BLaER1 treated with 17β-estradiol and CSF1 and Interleukin-3, amounts not matched to agents 10 nM and 100 nM (cell line): ENCODE measurements around the gene BACH2.
"Not testable (repeated sequence)": the region's sequence is repeated elsewhere in the genome, so short reads cannot be mapped to it uniquely, and the experiment has no call there.

ENCODE experiments used
- H3K27ac ChIP-seq, 11 experiments: shearing (Covaris generic); formaldehyde crosslinking; 2 replicates each; pipeline ENCODE4 v1.8.1; 2022
- H3K27me3 ChIP-seq, 11 experiments: shearing (Covaris generic); formaldehyde crosslinking; 2 replicates each; pipeline ENCODE4 v1.8.1; 2022
- H3K36me3 ChIP-seq, 11 experiments: shearing (Covaris generic); formaldehyde crosslinking; 2 replicates each; pipeline ENCODE4 v1.8.1; 2022
- H3K4me1 ChIP-seq, 10 experiments: shearing (Covaris generic); formaldehyde crosslinking; 2 replicates each; pipeline ENCODE4 v1.8.1; 2022
- H3K4me2 ChIP-seq, 11 experiments: shearing (Covaris generic); formaldehyde crosslinking; 2 replicates each; pipeline ENCODE4 v1.8.1; 2022
- H3K4me3 ChIP-seq, 10 experiments: shearing (Covaris generic); formaldehyde crosslinking; 2 replicates each; pipeline ENCODE4 v1.8.1; 2022
- H3K9ac ChIP-seq, 11 experiments: shearing (Covaris generic); formaldehyde crosslinking; 2 replicates each; pipeline ENCODE4 v1.8.1; 2022
- H3K9me3 ChIP-seq, 11 experiments: shearing (Covaris generic); formaldehyde crosslinking; replicated peaks in 1 of 11; 2 replicates each; pipeline ENCODE4 v1.8.1; 2022
- H4K20me1 ChIP-seq, 11 experiments: shearing (Covaris generic); formaldehyde crosslinking; 2 replicates each; pipeline ENCODE4 v1.8.1; 2022
- Cebpa-rat ChIP-seq, 11 experiments: shearing (Covaris generic); IDR thresholded peaks; 2 replicates each; pipeline ENCODE4 v1.8.1; 2022

BACH2 gene

GRCh38 chr6:90118069-90118468, 178.6 kb downstream of the BACH2 start:
- Histone ChIP-seq H3K36me3 (peaks cover 0 to 30% (median 0%) of the 10 kb centered on the region in 11 experiments; a peak in 6 of 22 replicates), H3K4me2 (no peak overlapping the region), H3K27ac (no peak overlapping the region), H3K4me1 (peaks cover 0 to 17% (median 13%) of the 10 kb centered on the region in 10 experiments; a peak in 14 of 20 replicates), H4K20me1 (peaks cover 0 to 18% (median 0%) of the 10 kb centered on the region in 11 experiments; a peak in 1 of 22 replicates), H3K9me3 (peaks cover 19 to 45% (median 35%) of the 10 kb centered on the region in 11 experiments), H3K27me3 (no peaks in the 10 kb centered on the region), H3K4me3 (no peak overlapping the region), H3K9ac (no peak overlapping the region)
- no peak for TF ChIP-seq Cebpa-rat (IDR thresholded peaks at IDR 0.05)

- not testable (repeated sequence) for H3K9ac ChIP-seq, H3K27ac ChIP-seq, H3K27me3 ChIP-seq, H3K4me3 ChIP-seq, H3K4me2 ChIP-seq, H3K4me1 ChIP-seq
- peaks cover 0 to 25% (median 0%) of the 10 kb centered on the region in 11 experiments; a peak in 2 of 22 replicates for H4K20me1 ChIP-seq
- peaks cover 22 to 50% (median 39%) of the 10 kb centered on the region in 11 experiments for H3K9me3 ChIP-seq
- peaks cover 0 to 30% (median 0%) of the 10 kb centered on the region in 11 experiments; a peak in 6 of 22 replicates for H3K36me3 ChIP-seq
Observed at GRCh38 chr6:90116126-90116525, 180.5 kb downstream of the BACH2 start.

- peaks cover 0 to 34% (median 0%) of the 10 kb centered on the region in 11 experiments; a peak in 2 of 22 replicates for H4K20me1 ChIP-seq
- no peak overlapping the region for H3K9ac ChIP-seq
- peaks cover 0 to 23% (median 0%) of the 10 kb centered on the region in 11 experiments; a peak in 5 of 22 replicates for H3K36me3 ChIP-seq
- H3K4me1 ChIP-seq, result peaks cover 0 to 10% (median 1%) of the 10 kb centered on the region in 10 experiments; a peak in 9 of 20 replicates
- no peak overlapping the region for H3K4me2 ChIP-seq
- peaks cover 22 to 50% (median 39%) of the 10 kb centered on the region in 11 experiments for H3K9me3 ChIP-seq
- H3K27ac ChIP-seq, result no peak overlapping the region
- H3K4me3 ChIP-seq, result no peak overlapping the region
- TF ChIP-seq Cebpa-rat (IDR thresholded peaks at IDR 0.05), result no peak
- no peaks in the 10 kb centered on the region for H3K27me3 ChIP-seq
Observed at GRCh38 chr6:90113389-90113788, 183.3 kb downstream of the BACH2 start.

GRCh38 chr6:90111387-90111786, 185.3 kb downstream of the BACH2 start:
- H4K20me1 ChIP-seq, result peaks cover 0 to 38% (median 0%) of the 10 kb centered on the region in 11 experiments; a peak in 2 of 22 replicates

GRCh38 chr6:90110971-90111370, 185.7 kb downstream of the BACH2 start:
- Histone ChIP-seq H4K20me1 (peaks cover 0 to 38% (median 0%) of the 10 kb centered on the region in 11 experiments; a peak in 2 of 22 replicates), H3K9me3 (peaks cover 22 to 36% (median 28%) of the 10 kb centered on the region in 11 experiments), H3K4me1 (peaks cover 0 to 34% (median 19%) of the 10 kb centered on the region in 10 experiments; a peak in 12 of 20 replicates), H3K27ac (no peak overlapping the region), H3K4me2 (no peak overlapping the region), H3K9ac (no peak overlapping the region), H3K36me3 (peaks cover 0 to 8% (median 0%) of the 10 kb centered on the region in 11 experiments; a peak in 2 of 22 replicates), H3K4me3 (no peak overlapping the region), H3K27me3 (no peaks in the 10 kb centered on the region)
- TF ChIP-seq Cebpa-rat (IDR thresholded peaks at IDR 0.05), result no peak

More at GRCh38 chr6:90111387-90111786, 185.3 kb downstream of the BACH2 start:
- Histone ChIP-seq H3K27ac (no peak overlapping the region), H3K9me3 (peaks cover 22 to 39% (median 31%) of the 10 kb centered on the region in 11 experiments), H3K4me3 (no peak overlapping the region), H3K9ac (no peak overlapping the region), H3K4me1 (peaks cover 0 to 30% (median 15%) of the 10 kb centered on the region in 10 experiments; a peak in 11 of 20 replicates), H3K4me2 (no peak overlapping the region), H3K36me3 (peaks cover 0 to 12% (median 0%) of the 10 kb centered on the region in 11 experiments; a peak in 2 of 22 replicates), H3K27me3 (no peaks in the 10 kb centered on the region)
- TF ChIP-seq Cebpa-rat (IDR thresholded peaks at IDR 0.05), result no peak

GRCh38 chr6:90109141-90109540, 187.5 kb downstream of the BACH2 start:
- Histone ChIP-seq H3K4me3 (no peak overlapping the region), H3K27me3 (no peaks in the 10 kb centered on the region), H3K4me1 (peaks cover 0 to 53% (median 32%) of the 10 kb centered on the region in 10 experiments; a peak in 13 of 20 replicates), H4K20me1 (peaks cover 0 to 41% (median 0%) of the 10 kb centered on the region in 11 experiments; a peak in 2 of 22 replicates), H3K4me2 (peak overlapping the region in 4 of 11 experiments; percentile 9 to 33 (median 22); a peak in 4 of 22 replicates), H3K27ac (no peak overlapping the region), H3K9ac (no peak overlapping the region), H3K9me3 (peaks cover 9 to 20% (median 13%) of the 10 kb centered on the region in 11 experiments; a peak in 21 of 22 replicates), H3K36me3 (peaks cover 0 to 16% (median 0%) of the 10 kb centered on the region in 11 experiments; a peak in 4 of 22 replicates)
- TF ChIP-seq Cebpa-rat (IDR thresholded peaks at IDR 0.05), result no peak

- no peak for TF ChIP-seq Cebpa-rat (IDR thresholded peaks at IDR 0.05)
- H4K20me1 ChIP-seq, result peaks cover 0 to 31% (median 0%) of the 10 kb centered on the region in 11 experiments; a peak in 2 of 22 replicates
- peaks cover 0 to 7% (median 0%) of the 10 kb centered on the region in 11 experiments; a peak in 5 of 22 replicates for H3K9me3 ChIP-seq
- H3K9ac ChIP-seq, result no peak overlapping the region
- peaks cover 0 to 64% (median 32%) of the 10 kb centered on the region in 10 experiments; a peak in 13 of 20 replicates for H3K4me1 ChIP-seq
- peaks cover 0 to 23% (median 0%) of the 10 kb centered on the region in 11 experiments; a peak in 4 of 22 replicates for H3K36me3 ChIP-seq
- no peaks in the 10 kb centered on the region for H3K27me3 ChIP-seq
- peak overlapping the region in 4 of 11 experiments; percentile 17 to 71 (median 38); a peak in 6 of 22 replicates for H3K27ac ChIP-seq
- no peak overlapping the region for H3K4me3 ChIP-seq
- H3K4me2 ChIP-seq, result peak overlapping the region in 4 of 11 experiments; percentile 19 to 64 (median 28); a peak in 6 of 22 replicates
Observed at GRCh38 chr6:90107771-90108282, 188.8 kb downstream of the BACH2 start.

GRCh38 chr6:90107371-90107770, 189.3 kb downstream of the BACH2 start:
- H3K9ac ChIP-seq, result no peak overlapping the region
- TF ChIP-seq Cebpa-rat (IDR thresholded peaks at IDR 0.05), result no peak
- no peaks in the 10 kb centered on the region for H3K27me3 ChIP-seq
- H3K27ac ChIP-seq, result peak overlapping the region in 4 of 11 experiments; percentile 17 to 71 (median 64); a peak in 6 of 22 replicates
- peaks cover 0 to 65% (median 32%) of the 10 kb centered on the region in 10 experiments; a peak in 13 of 20 replicates for H3K4me1 ChIP-seq
- no peak overlapping the region for H3K4me3 ChIP-seq
- H4K20me1 ChIP-seq, result peaks cover 0 to 28% (median 0%) of the 10 kb centered on the region in 11 experiments; a peak in 2 of 22 replicates
- H3K9me3 ChIP-seq, result peaks cover 0 to 3% (median 0%) of the 10 kb centered on the region in 11 experiments; a peak in 1 of 22 replicates
- H3K4me2 ChIP-seq, result peak overlapping the region in 4 of 11 experiments; percentile 19 to 64 (median 28); a peak in 4 of 22 replicates
- peaks cover 0 to 23% (median 0%) of the 10 kb centered on the region in 11 experiments; a peak in 4 of 22 replicates for H3K36me3 ChIP-seq

GRCh38 chr6:90106449-90106848, 190.2 kb downstream of the BACH2 start:
- H3K27me3 ChIP-seq, result no peaks in the 10 kb centered on the region
- H4K20me1 ChIP-seq, result peaks cover 0 to 20% (median 0%) of the 10 kb centered on the region in 11 experiments; a peak in 2 of 22 replicates
- H3K9ac ChIP-seq, result no peak overlapping the region
- H3K4me3 ChIP-seq, result no peak overlapping the region
- H3K36me3 ChIP-seq, result peaks cover 0 to 23% (median 0%) of the 10 kb centered on the region in 11 experiments; a peak in 4 of 22 replicates
- no peak for TF ChIP-seq Cebpa-rat (IDR thresholded peaks at IDR 0.05)
- peak overlapping the region in 7 of 11 experiments; percentile 34 to 64 (median 53); a peak in 9 of 22 replicates for H3K4me2 ChIP-seq
- peak overlapping the region in 6 of 11 experiments; percentile 15 to 71 (median 60); a peak in 10 of 22 replicates for H3K27ac ChIP-seq
- H3K9me3 ChIP-seq, result no peaks in the 10 kb centered on the region
- peaks cover 0 to 72% (median 32%) of the 10 kb centered on the region in 10 experiments; a peak in 13 of 20 replicates for H3K4me1 ChIP-seq
